Medulla oblongata (tissue), 1 donor: ENCODE measurements around the gene SLC36A3.

Source experiments
- DNase-seq: peaks from one replicate; pipeline ENCODE4 v3.0.0-alpha.2; 2015; ENCODE audit errors: extremely low spot score

SLC36A3 gene

DNA sequence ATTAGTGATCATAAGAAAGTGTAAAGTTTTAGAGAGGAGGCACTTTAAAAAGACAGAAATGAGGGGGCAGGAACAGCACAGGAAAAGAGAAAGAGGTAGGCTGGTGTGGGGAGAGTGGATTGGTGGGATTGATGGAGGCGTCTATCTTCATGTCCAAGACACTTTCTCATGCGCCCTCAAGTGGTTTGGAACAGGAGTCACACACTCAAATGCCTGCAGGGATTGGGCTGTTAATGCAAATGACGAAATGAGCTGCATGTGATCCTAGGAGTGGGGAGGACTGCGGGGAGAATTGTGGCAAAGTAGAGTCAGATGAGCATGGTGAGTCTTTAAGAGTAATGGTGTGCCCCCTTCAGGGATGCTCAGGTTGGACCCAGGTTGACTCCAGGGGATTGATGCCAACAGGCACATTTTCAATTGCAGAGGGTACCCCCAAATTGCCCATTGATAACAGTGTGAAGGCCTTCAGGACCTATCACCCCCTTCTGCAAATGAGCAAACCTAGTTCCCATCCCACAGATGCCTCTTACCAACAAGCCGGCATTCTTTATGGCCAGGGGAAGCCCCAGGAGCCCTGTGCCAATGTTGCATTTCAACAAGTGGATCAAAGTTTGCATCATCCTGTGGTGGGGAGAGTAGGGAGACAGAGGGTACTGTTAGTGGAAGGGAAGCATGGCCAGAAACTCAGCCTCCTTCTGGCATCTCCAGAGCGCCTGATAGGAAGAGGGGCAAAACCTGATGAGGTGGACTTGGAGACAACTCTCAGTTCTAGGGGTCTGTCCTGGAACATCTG, 5.3 kb downstream of the SLC36A3 start:
- DNase-seq, result peak; percentile 55

DNA sequence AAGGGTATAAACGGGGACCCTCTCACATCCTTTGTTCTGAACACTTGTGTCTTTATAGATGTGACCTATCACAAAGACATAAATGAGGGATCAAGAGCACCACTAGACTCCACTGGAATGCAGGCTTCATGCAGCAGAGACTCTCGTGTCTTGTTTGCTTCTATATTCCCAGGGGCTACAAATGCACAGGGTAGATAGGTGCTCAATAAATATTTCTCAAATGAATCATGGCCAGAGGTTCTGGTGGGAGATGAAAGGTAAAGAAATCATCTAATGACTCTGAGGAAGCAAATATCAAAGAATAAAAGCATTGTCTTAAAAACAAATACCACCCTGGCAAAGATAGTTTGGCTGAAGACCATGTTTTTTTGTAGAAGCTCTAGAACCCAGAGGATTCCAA, 6.6 kb downstream of the SLC36A3 start:
- no peak for DNase-seq

DNA sequence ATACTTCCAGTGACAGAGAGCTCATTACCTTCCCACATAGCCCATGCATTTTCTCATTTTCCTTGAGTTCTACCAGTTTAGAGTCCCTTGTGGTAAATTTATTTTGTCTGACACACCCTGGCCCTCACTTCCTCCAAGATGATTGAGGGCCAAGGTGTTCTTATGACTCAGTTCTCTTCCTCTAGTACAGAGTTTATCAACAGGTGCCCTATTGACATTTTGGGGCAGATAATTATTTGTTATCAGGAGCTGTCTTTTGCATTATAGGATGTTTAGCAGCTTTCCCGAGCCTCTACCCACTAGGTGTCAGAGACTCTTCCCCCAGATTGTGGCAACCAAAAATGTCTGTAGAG, 7.1 kb downstream of the SLC36A3 start:
- DNase-seq, result no peak

DNA sequence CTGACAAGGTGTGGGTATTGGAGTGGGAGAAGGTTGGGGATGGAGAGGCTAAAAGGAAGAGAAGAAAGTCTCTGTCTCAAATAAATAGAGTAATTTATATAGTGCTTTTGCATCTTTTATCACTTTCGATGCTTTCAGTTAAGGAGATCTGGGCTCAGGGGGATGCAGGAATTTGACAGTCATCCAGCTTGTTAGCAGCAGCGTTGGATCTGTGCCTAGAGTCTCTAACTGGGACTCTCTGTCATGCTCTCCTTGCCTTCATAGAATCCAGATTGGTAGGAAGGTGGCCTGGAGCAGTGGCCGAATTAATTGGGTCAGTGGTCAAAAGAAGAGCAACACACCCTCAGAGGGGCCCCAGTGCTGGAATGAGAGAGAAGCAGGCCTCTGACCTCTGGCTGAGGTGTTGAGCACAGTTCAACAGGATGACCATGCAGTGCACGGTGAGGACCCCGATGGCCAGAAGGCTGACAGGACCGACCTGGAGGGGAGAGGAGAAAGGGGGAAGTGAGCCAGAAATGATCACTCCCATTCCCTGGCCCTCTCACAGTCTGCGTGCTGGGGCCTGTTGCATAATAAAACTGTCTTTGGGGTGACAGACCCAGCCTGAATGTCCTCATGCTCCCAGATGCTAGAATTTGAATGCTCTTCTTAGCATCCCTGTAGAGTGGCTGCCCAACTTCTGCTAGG, 7.6 kb downstream of the SLC36A3 start:
- DNase-seq, result no peak

DNA sequence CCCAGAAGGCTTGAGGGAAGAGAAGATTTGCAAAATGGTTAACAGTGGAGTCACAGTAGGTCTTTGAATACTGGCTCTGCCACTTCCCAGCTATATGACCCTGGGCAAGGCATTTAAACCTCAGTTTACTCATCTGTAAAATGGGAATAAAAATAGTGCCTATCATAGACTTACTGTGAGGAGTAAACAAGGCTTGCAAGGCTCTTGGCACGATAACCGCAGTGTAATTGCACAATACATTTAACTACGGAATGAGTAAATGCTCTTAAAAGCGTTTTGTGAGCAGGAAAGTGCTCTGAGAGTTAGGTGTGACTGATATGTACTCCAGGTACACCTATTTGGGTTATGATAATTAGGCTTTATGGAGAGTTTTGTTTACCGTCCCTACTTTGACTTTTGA, 8.4 kb downstream of the SLC36A3 start:
- DNase-seq, result no peak

DNA sequence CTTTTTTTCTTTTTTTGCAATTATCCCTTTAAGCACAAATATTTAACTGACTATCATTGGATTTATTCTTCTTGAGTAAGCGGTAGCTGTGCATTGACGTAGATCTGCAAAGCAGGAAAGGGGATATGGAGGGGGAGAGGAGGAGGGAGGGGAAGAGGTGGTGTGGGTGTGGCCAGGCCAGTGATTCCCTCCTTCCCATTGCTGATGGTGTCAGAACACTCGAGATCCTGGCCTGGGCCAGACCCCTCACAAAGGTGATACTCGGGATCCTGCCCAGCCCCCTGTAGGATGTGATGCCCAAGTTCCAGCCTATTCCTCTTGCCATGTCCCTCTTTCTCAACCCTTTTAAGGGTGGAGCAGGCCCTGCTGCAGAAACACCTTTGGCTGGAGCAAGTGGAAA, 9.9 kb downstream of the SLC36A3 start:
- DNase-seq, result no peak

DNA sequence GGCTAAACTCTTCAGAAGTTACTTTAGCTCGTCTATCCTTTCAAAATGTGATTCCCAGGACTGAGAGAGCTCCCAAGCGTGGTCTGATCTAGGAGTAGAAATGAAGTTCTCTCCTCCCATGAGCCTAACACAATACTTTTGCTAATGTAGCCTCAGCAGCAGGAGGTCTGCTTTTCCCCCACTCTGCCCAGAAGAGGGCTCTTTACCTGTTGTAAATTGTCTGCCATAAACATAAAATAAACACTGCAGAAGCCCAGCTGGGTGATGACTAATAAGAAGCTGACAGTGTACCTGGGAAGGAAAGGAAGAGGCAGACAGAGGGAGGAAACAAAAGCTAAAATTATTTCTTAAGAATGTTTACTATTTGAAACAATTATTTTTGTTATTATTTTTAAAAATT, 15.4 kb downstream of the SLC36A3 start:
- DNase-seq, result no peak

DNA sequence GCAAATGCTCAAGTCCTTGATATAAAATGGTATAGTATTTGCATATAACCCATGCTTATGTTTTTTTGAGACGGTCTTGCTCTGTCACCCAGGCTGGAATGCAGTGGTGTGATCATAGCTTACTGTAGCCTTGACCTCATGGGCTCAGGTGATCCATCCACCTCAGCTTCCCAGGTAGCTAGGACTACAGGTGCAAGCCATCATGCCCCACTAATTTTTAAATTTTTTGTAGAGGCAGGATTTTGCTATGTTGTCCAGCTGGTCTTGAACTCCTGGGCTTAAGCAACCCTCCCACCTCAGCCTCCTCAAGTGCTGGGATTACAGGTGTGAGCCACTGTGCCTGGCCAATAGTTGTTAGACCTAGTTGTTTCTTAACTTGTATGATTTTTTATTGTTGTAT, 17.3 kb downstream of the SLC36A3 start:
- DNase-seq, result no peak

DNA sequence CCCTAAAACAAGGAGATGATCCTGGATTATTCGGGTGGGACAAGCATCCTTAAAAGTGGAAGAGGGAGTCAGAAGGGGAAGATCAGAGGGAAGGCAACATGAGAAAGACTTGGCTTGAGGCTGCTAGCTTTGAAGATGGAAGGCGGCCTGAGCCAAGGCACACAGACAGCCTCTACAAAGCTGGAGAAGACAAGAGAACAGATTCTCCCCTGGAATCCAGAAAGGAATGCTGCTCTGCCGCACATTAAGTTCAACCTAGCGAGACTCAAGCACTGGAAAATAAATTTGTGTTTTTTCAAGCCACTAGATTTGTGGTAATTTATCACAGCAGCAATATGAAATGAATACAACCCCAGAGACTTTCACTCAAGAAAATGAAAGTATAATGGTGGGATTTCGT, 17.9 kb downstream of the SLC36A3 start:
- no peak for DNase-seq

DNA sequence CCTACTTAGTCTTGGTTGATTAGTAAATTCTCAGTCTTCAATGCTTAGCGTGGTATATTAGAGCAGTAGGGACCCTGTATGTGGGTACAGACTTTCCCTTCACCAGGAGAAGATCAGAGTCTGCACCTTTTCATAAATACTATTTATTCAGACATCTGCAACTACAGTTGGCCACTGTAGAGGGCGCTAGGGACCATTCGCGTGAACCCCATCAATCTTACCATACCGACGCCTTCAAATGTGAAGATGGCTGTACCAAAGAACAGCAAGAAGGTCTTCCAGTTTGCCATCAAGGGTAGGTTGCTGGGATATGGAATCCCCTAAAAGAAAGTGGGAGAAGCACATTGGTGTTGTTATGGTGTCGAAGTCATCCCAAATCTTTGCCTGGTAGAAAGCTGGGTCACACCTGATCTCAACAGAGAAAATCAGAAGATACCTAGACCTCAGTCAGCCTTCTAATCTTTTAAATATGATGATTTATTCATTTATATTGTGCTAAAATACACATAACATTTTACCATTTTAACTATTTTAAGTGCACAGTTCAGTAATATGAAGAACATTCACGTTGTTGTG, 19.1 kb downstream of the SLC36A3 start:
- no peak for DNase-seq

DNA sequence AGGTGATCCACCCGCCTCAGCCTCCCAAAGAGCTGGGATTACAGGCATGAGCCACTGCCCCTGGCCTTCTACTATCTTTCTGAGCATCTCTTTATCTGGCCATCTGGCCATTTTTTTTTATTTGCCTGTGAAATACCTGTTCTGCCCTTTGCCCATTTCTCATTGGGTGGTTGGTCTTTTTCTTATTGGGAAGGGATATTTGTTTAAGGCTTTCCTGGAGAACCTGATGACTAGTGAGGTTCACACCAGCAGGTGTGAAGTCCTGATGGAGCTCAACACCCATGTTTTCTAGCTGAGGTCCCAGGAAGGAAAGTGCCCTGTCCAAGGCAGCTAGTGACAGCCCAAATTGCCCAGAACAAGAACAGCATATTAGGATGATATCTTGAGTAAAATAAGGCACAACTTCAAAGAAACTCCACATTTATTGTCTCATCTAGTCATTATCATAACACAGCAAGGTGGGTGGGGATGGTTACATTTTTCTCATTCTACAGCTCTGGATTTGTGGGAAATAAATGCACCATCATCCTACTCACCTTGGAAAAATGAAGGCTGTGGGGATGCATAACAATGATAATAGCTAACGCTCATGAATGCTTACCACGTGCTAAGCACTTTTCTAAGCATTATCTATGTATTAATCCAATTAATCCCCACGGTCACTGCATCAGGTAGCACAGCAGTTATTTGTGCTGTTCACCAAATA, 20.3 kb downstream of the SLC36A3 start:
- DNase-seq, result no peak

DNA sequence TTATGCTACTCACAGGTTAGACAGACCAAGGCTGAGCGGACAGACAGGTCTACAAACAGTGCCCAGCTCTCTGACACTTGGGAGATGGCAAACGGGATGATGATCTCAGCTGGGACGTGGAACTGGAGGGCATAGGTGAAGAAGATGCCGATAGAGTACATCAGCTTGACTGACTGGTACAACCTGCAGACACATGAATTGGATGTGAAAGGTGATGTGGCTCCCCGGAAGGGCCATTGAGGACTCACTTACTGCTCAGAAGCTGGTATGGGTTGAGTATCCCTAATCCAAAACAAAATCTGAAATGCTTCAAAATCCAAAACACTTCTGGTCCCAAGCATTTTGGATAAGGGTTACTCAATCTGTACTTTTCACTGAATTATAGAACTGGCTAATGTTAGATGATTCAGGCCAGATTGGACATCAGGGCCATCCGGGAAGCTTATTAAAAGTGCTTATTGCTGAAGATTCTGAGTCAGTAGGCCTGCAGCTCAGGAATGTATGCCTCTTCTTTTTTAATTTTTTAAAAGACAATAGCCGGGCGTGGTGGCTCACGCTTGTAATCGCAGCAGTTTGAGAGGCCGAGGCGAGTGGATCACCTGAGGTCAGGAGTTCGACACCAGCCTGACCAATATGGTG, 22.4 kb downstream of the SLC36A3 start:
- DNase-seq, result no peak

DNA sequence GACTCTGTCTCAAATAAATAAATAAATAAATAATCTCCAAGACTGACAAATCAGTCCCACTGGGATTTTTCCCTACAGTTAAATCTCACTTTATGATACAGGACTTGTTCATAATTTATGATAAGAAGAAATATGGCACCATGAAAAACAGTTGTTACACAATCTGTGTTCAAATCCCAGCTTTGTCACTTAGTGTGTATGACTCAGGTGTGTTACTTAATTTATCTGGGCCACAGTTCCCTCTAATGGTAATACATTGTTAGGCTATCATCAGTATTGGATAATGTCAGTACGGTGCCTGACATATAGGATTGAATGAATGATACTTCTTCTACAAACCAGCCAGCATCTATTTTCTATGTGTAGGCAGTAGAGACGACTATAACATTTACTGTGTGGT, 23.1 kb downstream of the SLC36A3 start:
- no peak for DNase-seq

DNA sequence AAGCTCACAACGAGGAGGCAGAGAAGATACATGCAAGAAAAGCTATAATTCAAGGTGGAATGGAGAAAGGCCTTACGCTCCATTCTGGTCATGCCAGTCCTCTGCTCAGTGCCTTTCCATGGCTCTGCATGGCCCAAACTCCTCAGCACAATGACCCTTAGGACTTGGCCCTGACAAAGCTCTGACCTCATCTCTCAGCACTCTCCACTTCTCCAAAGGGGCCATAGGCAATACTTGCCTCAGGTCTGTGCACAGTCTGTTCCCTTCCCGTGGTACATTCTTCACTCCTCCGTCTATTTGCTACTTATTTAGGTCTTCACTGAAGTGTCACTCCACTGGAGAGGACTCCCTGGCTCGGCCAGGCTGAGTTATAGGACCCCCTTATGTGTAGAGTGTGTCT, 24.7 kb downstream of the SLC36A3 start:
- no peak for DNase-seq

DNA sequence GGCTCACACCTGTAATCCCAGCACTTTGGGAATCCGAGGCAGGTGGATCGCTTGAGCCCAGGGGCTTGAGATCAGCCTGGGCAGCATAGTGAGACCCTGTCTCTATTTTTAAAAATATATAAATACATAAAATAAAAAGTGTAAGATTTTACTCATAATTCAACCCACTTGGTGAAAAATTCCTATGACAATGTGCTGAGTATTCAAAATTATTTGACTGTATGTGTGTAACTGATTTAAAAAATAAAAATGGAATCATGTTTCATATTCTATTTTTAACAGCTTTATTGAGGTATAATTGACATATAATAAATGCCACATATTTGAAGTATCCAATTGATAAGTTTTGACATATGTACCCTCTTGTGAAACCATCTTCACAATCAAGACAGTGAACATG, 27.8 kb downstream of the SLC36A3 start:
- DNase-seq, result no peak

DNA sequence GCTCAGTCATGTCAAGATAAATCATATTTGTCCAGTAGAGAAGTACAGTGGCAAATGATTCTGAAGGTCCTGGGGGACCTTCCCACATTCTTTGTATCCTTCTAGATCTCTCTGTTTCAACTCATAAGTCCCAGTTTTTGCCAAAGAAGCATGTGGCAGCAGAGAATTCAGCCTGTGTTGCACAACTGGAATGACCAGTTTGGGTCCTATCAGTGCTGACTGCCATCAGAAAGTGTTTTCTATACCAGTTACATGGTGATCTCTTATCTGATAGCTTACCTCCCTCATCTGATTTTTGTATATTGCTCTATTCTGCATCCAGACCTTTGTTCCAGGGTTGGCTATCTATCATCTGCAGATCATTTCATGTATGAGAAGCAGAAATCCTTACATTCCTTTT, 28.9 kb downstream of the SLC36A3 start:
- DNase-seq, result no peak

DNA sequence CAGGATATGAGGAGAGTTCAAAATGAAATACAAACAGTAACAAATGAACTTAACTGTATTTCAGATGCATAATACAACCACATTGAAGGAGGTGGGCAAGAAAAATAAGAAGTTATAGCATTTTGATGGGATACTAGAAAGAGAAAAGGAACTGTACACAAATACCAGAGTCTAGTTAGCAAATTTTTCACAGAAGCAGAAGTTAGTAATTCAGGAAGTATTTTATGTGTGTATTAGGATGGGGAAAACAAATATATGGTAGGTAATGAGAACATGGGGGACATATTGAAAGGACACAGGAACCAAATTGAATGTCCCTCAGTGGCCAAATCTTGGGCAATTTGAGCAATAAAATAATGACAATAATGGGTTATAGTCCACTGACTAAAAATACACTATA, 32.2 kb downstream of the SLC36A3 start:
- DNase-seq, result no peak

DNA sequence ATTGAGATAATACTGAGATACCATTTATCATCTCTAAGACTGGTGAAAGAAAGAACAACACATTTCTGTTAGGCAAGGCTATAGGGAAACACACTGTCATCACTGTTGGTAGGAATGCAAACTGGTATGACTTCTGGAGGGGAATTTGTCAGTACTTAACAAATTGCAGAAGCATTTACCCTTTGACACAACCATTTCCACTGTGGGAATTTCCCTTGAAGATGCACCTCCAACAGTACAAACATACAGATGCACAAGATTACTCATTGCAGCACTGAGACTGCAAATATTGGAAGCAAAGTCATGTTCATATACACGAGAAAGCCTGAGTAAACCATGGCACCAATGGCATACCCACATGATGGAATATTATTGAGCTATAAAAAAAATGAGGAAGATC, 33.0 kb downstream of the SLC36A3 start:
- DNase-seq, result no peak

DNA sequence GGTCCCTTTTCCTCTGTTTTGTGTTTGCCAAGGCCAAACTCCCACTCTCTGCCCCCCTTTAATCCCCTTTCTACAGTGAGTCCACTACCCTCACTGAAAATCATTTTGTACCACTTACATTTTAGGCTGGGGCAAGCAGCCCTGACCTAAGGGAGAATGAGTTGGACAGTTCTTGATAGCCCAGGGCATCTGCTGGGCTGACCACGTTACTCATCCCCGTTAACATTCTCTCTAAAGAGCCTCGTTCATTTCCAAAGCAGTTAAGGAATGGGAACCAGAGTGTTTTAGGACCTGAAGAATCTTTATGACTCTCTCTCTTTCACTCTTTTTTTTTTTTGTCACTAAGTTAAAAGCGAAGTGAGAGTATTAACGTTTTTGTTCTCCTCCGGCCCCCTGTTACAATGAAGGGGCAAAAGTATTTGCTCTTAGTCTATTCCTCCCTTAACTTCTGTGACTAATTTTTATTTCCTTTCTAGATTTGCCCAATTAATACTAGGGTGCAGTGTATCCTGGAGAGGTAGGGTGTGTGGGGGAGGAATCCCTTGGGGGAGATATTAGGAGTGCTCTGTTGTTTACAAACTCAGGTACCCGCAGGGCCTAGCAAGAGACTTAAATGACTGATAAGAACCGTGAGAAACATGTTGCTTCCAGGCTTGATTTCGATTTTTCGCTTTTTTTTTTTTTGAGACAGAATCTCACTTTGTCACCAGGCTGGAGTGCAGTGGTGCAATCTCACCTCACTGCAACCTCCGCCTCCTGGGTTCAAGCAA, 35.9 kb downstream of the SLC36A3 start:
- DNase-seq, result no peak

DNA sequence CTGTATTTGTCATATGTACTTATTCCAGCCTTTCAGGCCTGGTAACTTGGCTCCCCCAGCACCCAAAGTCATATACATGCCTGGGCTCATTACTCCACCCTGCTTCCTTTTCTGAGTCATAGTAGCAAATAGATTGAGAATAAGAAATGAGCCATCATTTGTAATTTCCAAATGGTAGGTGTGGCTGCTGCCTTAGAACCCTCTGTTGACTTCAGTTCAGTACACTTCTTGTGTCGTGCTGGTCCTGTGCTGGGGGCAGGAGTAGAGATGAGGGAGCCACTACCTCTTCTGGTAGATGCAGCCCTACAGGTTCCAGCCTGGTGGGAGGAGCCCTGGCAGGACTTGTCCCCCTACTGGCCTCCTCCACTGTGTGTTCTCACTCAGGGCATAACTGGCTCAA, 39.5 kb downstream of the SLC36A3 start:
- DNase-seq, result no peak

DNA sequence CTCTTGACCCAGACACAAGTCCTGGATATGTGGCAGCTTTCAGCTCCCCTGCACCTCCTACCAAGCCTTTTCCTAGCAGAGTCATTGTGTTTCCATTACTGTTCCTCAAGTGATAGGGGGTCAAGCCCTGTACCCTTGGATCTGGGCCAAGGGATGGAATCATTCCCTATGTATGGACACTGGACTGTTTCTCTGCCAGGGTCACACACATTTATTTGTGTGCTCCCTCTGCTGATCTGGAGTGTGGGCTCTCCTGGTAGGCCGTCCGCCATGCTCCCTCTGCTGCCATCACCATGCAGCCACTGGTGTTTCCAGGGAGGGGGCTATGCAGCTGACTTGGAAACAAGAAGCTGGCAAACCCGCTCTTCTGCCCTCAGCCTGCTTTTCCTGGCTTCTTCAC, 41.0 kb downstream of the SLC36A3 start:
- no peak for DNase-seq
